Astrocyte (in vitro differentiated cells and primary cell): ENCODE data around the gene ANKRD34C. TPM values are rescaled to one million over a fixed set of nuclear protein-coding genes. Genes with fewer than 3 reads are reported as not detected.

ENCODE experiments used
- DNase-seq: peaks from one replicate; pipeline ENCODE4 v3.0.0-alpha.2; 2010; ENCODE audit warnings: low read depth
- FAIRE-seq: peaks from 2 replicates; lab custom pipeline; 2011; peaks lifted over from hg19 to GRCh38; lab: Jason Lieb, UNC
- H2AFZ ChIP-seq: 2 replicates; pipeline ENCODE4 v1.6.0; 2012; ENCODE audit warnings: low read depth, low read length, inconsistent platforms
- H3K27ac ChIP-seq: 2 replicates; pipeline ENCODE4 v1.5.1; 2011; ENCODE audit warnings: low read depth, low read length, inconsistent platforms
- H3K27me3 ChIP-seq: 2 replicates; pipeline ENCODE4 v1.6.0; 2011; ENCODE audit warnings: low read length, inconsistent platforms; ENCODE audit not compliant: insufficient read depth
- H3K36me3 ChIP-seq: 2 replicates; pipeline ENCODE4 v1.5.1; 2011; ENCODE audit warnings: low read length, inconsistent platforms; ENCODE audit not compliant: insufficient read depth
- H3K4me1 ChIP-seq: 2 replicates; pipeline ENCODE4 v1.5.1; 2011; ENCODE audit warnings: low read length, inconsistent platforms; ENCODE audit not compliant: insufficient read depth
- H3K4me2 ChIP-seq: 2 replicates; pipeline ENCODE4 v1.6.0; 2012; ENCODE audit warnings: low read length, inconsistent platforms
- H3K4me3 ChIP-seq: 2 replicates; pipeline ENCODE4 v1.5.1; 2011; ENCODE audit warnings: low read depth, mild to moderate bottlenecking, low read length, inconsistent platforms; ENCODE audit not compliant: insufficient read depth
- H3K79me2 ChIP-seq: 2 replicates; pipeline ENCODE4 v1.6.0; 2012; ENCODE audit warnings: mild to moderate bottlenecking, low read length, inconsistent platforms; ENCODE audit not compliant: insufficient read depth
- H3K9ac ChIP-seq: 2 replicates; pipeline ENCODE4 v1.6.0; 2012; ENCODE audit warnings: mild to moderate bottlenecking, low read length, inconsistent platforms
- H3K9me3 ChIP-seq: 2 replicates; pipeline ENCODE4 v1.5.1; 2012; ENCODE audit warnings: low read depth, mild to moderate bottlenecking, low read length, inconsistent platforms; ENCODE audit not compliant: insufficient read depth
- H4K20me1 ChIP-seq: 2 replicates; pipeline ENCODE4 v1.6.0; 2012; ENCODE audit warnings: low read length, inconsistent platforms; ENCODE audit not compliant: insufficient read depth
- H3K27ac Mint-ChIP-seq: one replicate; pipeline ENCODE4 v1.8.0; 2021; ENCODE audit warnings: mild to moderate bottlenecking, mixed read lengths; ENCODE audit not compliant: unreplicated experiment
- H3K27me3 Mint-ChIP-seq: one replicate; pipeline ENCODE4 v1.8.0; 2021; ENCODE audit warnings: low read depth, mixed read lengths; ENCODE audit not compliant: unreplicated experiment
- H3K36me3 Mint-ChIP-seq: one replicate; pipeline ENCODE4 v1.8.0; 2021; ENCODE audit warnings: low read depth, mixed read lengths; ENCODE audit not compliant: unreplicated experiment
- H3K4me1 Mint-ChIP-seq: one replicate; pipeline ENCODE4 v1.8.0; 2021; ENCODE audit warnings: low read depth, mixed read lengths; ENCODE audit not compliant: unreplicated experiment
- H3K4me3 Mint-ChIP-seq: one replicate; pipeline ENCODE4 v1.8.0; 2021; ENCODE audit warnings: mild to moderate bottlenecking, moderate library complexity, mixed read lengths; ENCODE audit not compliant: unreplicated experiment
- H3K9me3 Mint-ChIP-seq: one replicate; pipeline ENCODE4 v1.8.0; 2021; ENCODE audit warnings: mild to moderate bottlenecking, mixed read lengths; ENCODE audit not compliant: unreplicated experiment
- CTCF ChIP-seq: IDR thresholded peaks from 2 replicates; pipeline ENCODE4 v1.5.1; 2011; ENCODE audit warnings: low read depth, mild to moderate bottlenecking, inconsistent platforms, low read length, moderate library complexity; ENCODE audit not compliant: insufficient read depth
- EZH2 ChIP-seq: IDR thresholded peaks from 2 replicates; pipeline ENCODE4 v1.6.1; 2012; ENCODE audit warnings: mild to moderate bottlenecking, low read length, inconsistent platforms; ENCODE audit not compliant: insufficient read depth
- total RNA-seq: library from RNA; stranded (reverse); gene quantifications from 2 replicates; pipeline ENCODE4 v1.2.1, GENCODE V29; 2021

ANKRD34C gene
- total RNA-seq, 1 donor from 2014 or later = 0.05 TPM

- Histone ChIP-seq H3K27me3 (no peaks in the 10 kb centered on the region), H3K36me3 (peaks cover 52% of the 10 kb centered on the region), H3K4me2 (no peak overlapping the region), H3K27ac (no peak overlapping the region), H3K9ac (no peak overlapping the region), H4K20me1 (peaks cover 73% of the 10 kb centered on the region), H2AFZ (no peak overlapping the region), H3K4me1 (peaks cover 13% of the 10 kb centered on the region), H3K9me3 (no peaks in the 10 kb centered on the region), H3K4me3 (no peak overlapping the region), H3K79me2 (peaks cover 75% of the 10 kb centered on the region)
- no peak for TF ChIP-seq CTCF
- TF ChIP-seq EZH2 = no peak
- Mint-ChIP-seq H3K9me3 (no peaks in the 10 kb centered on the region), H3K36me3 (peaks cover 44% of the 10 kb centered on the region), H3K4me1 (peaks cover 12% of the 10 kb centered on the region), H3K4me3 (peak overlapping the region; percentile 43), H3K27ac (no peak overlapping the region), H3K27me3 (peaks cover 2% of the 10 kb centered on the region)
- no peak for DNase-seq
- no peak for FAIRE-seq
Measured at GRCh38 chr15:79314186-79314585, 31.7 kb downstream of the ANKRD34C start.

GRCh38 chr15:79314811-79315210, 32.3 kb downstream of the ANKRD34C start:
- Histone ChIP-seq H3K4me3 (no peak overlapping the region), H3K4me1 (peaks cover 13% of the 10 kb centered on the region), H3K79me2 (peaks cover 79% of the 10 kb centered on the region), H4K20me1 (peaks cover 74% of the 10 kb centered on the region), H3K27me3 (no peaks in the 10 kb centered on the region), H3K4me2 (no peak overlapping the region), H3K9ac (no peak overlapping the region), H3K9me3 (no peaks in the 10 kb centered on the region), H3K36me3 (peaks cover 56% of the 10 kb centered on the region), H2AFZ (no peak overlapping the region), H3K27ac (no peak overlapping the region)
- Mint-ChIP-seq H3K27ac (no peak overlapping the region), H3K27me3 (no peaks in the 10 kb centered on the region), H3K36me3 (peaks cover 49% of the 10 kb centered on the region), H3K9me3 (peaks cover 4% of the 10 kb centered on the region), H3K4me3 (no peak overlapping the region), H3K4me1 (peaks cover 12% of the 10 kb centered on the region)
- FAIRE-seq (no peak), DNase-seq (no peak)
- no peak for TF ChIP-seq CTCF
- TF ChIP-seq EZH2 = no peak

- Mint-ChIP-seq H3K36me3 (peaks cover 49% of the 10 kb centered on the region), H3K9me3 (peaks cover 4% of the 10 kb centered on the region), H3K4me1 (peaks cover 12% of the 10 kb centered on the region), H3K4me3 (no peak overlapping the region), H3K27ac (no peak overlapping the region), H3K27me3 (no peaks in the 10 kb centered on the region)
- TF ChIP-seq CTCF = no peak
- no peak for TF ChIP-seq EZH2
- Histone ChIP-seq H3K79me2 (peaks cover 84% of the 10 kb centered on the region), H3K27ac (no peak overlapping the region), H3K9me3 (no peaks in the 10 kb centered on the region), H3K36me3 (peaks cover 59% of the 10 kb centered on the region), H3K9ac (no peak overlapping the region), H3K4me2 (no peak overlapping the region), H3K27me3 (no peaks in the 10 kb centered on the region), H3K4me3 (no peak overlapping the region), H3K4me1 (peaks cover 9% of the 10 kb centered on the region), H2AFZ (no peak overlapping the region), H4K20me1 (peaks cover 79% of the 10 kb centered on the region)
- no peak for FAIRE-seq
- no peak for DNase-seq
Measured at GRCh38 chr15:79315623-79316328, 33.3 kb downstream of the ANKRD34C start.
